AG10803 (cell line): ENCODE data around the gene FBN2.
"Not testable (repeated sequence)": the region's sequence is repeated elsewhere in the genome, so short reads cannot be mapped to it uniquely, and the experiment has no call there.

Experiments
- DNase-seq: peaks from one replicate; pipeline ENCODE4 v3.0.0; 2010; ENCODE audit warnings: low read depth
- H3K4me3 ChIP-seq: 2 replicates; pipeline ENCODE4 v1.5.1; 2011; ENCODE audit warnings: mild to moderate bottlenecking, low read length, control low read depth
- TF ChIP-seq, protein P1 (sequence below): conservative IDR thresholded peaks from 2 replicates; pipeline ENCODE4 v1.5.1; 2011; ENCODE audit warnings: mild to moderate bottlenecking, low read length, control low read depth, inconsistent platforms

FBN2 gene

DNA sequence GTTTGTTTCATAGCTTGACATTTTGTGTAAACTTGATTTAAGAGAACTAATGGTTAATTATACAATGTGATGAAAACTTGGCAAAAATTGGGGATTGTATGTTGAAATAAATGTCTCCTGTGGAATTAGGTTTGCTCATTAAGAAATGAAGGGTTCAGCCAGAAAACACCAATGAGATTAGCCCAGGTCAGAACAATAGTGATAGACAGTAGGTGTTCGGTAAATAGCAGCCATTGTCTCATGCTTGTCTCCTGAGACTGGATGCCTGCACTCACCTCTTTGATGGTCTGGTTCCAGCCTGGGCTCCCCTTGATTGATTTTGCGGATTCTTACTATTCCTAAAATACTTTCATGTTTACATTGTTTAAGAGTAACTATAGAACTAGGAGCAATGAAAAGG lies 135.5 kb downstream of the FBN2 start:
- no peak overlapping the region for H3K4me3 ChIP-seq

DNA sequence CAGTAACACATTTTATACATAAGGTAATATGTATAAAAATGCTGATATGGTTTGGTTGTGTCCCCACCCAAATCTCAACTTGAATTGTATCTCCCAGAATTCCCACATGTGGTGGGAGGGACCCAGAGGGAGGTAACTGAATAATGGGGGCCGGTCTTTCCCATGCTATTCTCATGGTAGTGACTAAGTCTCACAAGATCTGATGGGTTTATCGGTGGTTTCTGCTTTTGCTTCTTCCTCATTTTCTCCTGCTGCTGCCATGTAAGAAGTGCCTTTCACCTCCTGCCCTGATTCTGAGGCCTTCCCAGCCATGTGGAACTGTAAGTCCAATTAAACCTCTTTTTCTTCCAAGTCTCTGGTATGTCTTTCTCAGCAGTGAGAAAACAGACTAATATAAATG lies 137.3 kb downstream of the FBN2 start:
- not testable (repeated sequence) for H3K4me3 ChIP-seq, DNase-seq

More for the DNA sequence above, 135.5 kb downstream of the FBN2 start:
- no peak for DNase-seq
- TF ChIP-seq, protein P1, sequence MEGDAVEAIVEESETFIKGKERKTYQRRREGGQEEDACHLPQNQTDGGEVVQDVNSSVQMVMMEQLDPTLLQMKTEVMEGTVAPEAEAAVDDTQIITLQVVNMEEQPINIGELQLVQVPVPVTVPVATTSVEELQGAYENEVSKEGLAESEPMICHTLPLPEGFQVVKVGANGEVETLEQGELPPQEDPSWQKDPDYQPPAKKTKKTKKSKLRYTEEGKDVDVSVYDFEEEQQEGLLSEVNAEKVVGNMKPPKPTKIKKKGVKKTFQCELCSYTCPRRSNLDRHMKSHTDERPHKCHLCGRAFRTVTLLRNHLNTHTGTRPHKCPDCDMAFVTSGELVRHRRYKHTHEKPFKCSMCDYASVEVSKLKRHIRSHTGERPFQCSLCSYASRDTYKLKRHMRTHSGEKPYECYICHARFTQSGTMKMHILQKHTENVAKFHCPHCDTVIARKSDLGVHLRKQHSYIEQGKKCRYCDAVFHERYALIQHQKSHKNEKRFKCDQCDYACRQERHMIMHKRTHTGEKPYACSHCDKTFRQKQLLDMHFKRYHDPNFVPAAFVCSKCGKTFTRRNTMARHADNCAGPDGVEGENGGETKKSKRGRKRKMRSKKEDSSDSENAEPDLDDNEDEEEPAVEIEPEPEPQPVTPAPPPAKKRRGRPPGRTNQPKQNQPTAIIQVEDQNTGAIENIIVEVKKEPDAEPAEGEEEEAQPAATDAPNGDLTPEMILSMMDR, result no peak

DNA sequence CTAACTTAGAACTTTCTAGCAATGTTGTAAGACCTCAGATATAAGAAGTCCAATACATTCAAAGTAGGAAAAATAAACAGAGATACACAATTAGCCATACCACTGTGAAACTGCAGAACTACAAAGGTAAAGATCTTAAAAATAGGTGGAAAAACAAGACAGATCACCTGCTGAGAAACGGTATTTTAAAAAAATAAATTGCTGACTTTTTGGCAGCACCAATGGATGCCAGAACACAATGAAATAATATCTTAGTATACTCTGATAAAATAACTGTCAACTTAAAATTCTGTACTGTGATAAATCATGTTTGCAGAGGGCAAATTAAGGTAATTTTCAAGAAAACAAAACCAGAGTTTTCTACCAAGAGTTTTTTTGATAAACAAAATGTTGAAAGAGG lies 138.9 kb downstream of the FBN2 start:
- no peak for DNase-seq
- no peak overlapping the region for H3K4me3 ChIP-seq
- TF ChIP-seq, protein P1, result no peak

DNA sequence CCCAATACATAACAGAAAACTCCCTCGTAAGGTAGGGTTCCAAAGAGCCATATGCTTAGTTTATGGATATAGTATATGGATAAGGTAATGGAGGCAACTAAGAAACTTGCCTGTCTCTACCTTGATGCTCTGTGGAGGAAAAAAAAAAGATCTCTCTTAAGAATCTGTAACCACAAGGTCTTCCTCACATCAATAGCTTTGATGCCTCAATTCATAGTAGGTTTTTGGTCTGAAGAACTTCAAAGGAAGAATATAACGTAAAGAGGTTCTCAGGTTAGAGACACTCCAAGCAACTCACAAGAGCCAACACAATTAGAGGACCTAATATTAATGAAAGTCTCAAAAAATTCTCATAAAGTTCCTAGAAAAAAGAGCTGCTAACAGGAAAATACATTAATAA lies 140.2 kb downstream of the FBN2 start:
- TF ChIP-seq, protein P1, result no peak
- no peak overlapping the region for H3K4me3 ChIP-seq
- DNase-seq, result no peak

DNA sequence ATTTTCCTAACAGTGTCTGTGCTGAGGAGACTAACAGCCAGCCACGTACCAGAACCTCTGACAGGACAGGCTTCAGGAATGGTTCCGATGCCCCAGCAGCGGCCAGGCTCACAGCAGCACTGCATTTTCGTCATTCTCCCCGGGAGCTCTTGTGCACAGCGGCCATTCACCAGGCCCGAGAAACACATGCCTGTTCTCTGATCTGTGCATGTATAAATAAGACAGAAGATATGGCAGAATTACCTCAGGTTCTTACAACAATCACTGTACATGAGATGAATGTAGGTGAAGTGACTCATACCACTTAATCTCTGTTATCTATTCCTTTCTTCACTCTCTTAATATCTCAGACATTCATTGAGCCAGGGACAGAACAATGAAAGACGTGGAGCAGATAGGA lies 143.0 kb downstream of the FBN2 start:
- TF ChIP-seq, protein P1, result no peak
- DNase-seq, result no peak
- H3K4me3 ChIP-seq, result no peak overlapping the region

DNA sequence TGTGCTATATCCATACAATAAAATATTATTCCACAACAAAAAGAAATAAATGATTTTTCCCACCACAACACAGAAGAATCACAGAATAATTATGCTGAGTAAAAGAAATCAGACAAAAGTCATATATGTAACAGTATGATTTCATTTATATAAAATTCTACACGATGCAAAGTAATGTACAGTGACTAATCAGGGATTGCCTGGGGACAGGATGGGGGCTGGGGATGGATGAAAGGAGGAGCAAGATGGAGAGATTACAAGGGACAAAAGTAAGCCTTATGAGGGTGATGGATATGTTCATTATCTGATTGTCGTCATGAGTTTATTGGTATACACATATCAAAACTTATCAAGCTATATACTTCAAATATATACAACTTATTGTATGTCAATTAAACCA lies 154.0 kb downstream of the FBN2 start:
- H3K4me3 ChIP-seq, result no peak overlapping the region
- TF ChIP-seq, protein P1, result no peak
- DNase-seq, result no peak

DNA sequence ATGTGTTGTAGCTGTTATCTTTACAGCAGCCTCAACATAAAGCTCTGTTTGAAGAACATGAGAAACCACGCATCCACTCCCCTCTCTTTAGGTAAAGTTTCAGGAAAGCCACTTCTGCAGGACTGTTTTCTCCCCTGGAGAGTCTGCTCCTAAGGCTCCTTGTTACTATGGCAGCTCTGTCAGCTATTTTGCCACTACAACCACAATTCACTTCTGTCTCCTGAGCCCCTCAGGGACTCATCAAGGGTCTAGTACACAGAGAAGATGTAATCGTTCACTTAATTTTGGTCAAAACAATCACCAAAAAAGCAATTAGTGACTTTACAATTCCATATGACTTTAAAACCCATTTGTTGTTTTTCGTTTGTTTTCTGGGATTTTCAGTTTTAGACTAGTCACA lies 157.7 kb downstream of the FBN2 start:
- DNase-seq, result no peak
- H3K4me3 ChIP-seq, result no peak overlapping the region
- TF ChIP-seq, protein P1, result no peak

DNA sequence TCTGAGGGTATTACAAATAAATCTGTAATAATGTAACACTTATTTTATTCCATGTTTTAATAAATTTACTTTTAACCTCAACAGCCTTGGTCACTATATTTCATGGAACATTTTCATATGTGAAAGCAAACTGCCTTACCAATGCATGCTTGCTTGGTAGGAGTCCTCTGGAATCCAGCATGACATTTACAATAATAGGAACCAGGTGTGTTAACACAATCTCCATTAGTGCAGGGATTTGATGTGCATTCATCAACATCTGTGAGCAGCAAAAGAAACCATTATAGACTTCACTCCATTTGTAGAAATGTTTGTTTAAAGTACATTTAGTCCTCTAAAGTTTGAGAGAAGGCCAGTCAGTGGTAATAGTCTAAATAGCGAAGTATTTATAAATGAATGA lies 159.4 kb downstream of the FBN2 start:
- DNase-seq, result no peak
- no peak overlapping the region for H3K4me3 ChIP-seq
- TF ChIP-seq, protein P1, result no peak
